Measurements from ENCODE around the gene TTC17. TPM values are rescaled to one million over a fixed set of nuclear protein-coding genes. Genes with fewer than 3 reads are reported as not detected.

The TTC17 gene
- total RNA-seq, 4 donors from 2014 or later, result 65.8 to 280 (median 106) TPM

DNA sequence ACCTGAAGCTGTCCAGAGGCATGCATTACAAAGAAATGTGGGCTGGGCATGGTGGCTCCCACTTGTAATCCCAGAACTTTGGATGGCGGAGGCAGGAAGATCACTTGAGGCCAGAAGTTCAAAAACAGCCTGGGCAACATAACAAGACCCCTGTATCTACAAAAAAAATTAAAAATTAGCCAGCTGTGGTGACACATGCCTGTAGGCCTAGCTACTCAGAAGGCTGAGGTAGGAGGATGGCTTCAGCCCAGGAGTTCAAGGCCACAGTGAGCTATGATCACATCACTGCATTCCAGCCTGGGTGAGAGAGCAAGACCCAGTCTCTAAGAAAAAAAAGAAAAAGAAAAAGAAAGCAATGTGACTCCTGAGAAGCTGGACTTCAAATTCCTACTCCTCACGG is 183.3 kb downstream of the TTC17 start:
- no peak for DNase-seq (ENCODE audit: low spot score in 2 of 2)
- Histone ChIP-seq H3K27ac (no peak overlapping the region), H3K4me1 (no peaks in the 10 kb centered on the region), H3K9me3 (no peaks in the 10 kb centered on the region), H3K4me3 (no peak overlapping the region), H3K27me3 (peaks cover 31% of the 10 kb centered on the region), H3K36me3 (no peaks in the 10 kb centered on the region)
- WGBS, result 85% methylated on average over 2 of the region's 2 CpGs
- no peak for TF ChIP-seq POLR2AphosphoS5 (IDR thresholded peaks at IDR 0.05)
- TF ChIP-seq, protein P1, sequence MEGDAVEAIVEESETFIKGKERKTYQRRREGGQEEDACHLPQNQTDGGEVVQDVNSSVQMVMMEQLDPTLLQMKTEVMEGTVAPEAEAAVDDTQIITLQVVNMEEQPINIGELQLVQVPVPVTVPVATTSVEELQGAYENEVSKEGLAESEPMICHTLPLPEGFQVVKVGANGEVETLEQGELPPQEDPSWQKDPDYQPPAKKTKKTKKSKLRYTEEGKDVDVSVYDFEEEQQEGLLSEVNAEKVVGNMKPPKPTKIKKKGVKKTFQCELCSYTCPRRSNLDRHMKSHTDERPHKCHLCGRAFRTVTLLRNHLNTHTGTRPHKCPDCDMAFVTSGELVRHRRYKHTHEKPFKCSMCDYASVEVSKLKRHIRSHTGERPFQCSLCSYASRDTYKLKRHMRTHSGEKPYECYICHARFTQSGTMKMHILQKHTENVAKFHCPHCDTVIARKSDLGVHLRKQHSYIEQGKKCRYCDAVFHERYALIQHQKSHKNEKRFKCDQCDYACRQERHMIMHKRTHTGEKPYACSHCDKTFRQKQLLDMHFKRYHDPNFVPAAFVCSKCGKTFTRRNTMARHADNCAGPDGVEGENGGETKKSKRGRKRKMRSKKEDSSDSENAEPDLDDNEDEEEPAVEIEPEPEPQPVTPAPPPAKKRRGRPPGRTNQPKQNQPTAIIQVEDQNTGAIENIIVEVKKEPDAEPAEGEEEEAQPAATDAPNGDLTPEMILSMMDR (IDR thresholded peaks at IDR 0.05), result no peak
- TF ChIP-seq POLR2A (IDR thresholded peaks at IDR 0.05), result no peak
- no peak for TF ChIP-seq EP300 (IDR thresholded peaks at IDR 0.05)

GRCh38 chr11:43542750-43543712 is 184.3 kb downstream of the TTC17 start:
- H3K36me3 ChIP-seq, result no peaks in the 10 kb centered on the region
- no peak for TF ChIP-seq POLR2A (IDR thresholded peaks at IDR 0.05)
- TF ChIP-seq EP300 (IDR thresholded peaks at IDR 0.05), result no peak
- TF ChIP-seq POLR2AphosphoS5 (IDR thresholded peaks at IDR 0.05), result no peak
- TF ChIP-seq, protein P1 (IDR thresholded peaks at IDR 0.05), result no peak
- H3K27me3 ChIP-seq, result peaks cover 36% of the 10 kb centered on the region
- H3K4me3 ChIP-seq, result no peak overlapping the region
- no peaks in the 10 kb centered on the region for H3K9me3 ChIP-seq
- H3K4me1 ChIP-seq, result peaks cover 9% of the 10 kb centered on the region
- no peak for DNase-seq (ENCODE audit: low spot score in 2 of 2)
- no peak overlapping the region for H3K27ac ChIP-seq
- WGBS, result 43% methylated on average over 7 of the region's 7 CpGs

Other genes with a start within 250 kb of the TTC17 start
- gene API5, start 46.9 kb upstream of the TTC17 start, total RNA-seq, result 10 to 100 TPM; 50.1 to 69.7 (median 61.9) TPM